A673 (cell line): ENCODE results near the gene MRM2.

Source experiments
- EZH2 ChIP-seq: fragments of 200-600 bp; sonication (generic); IDR thresholded peaks from 2 replicates; pipeline ENCODE4 v1.6.1; 2017; ENCODE audit warnings: borderline replicate concordance, low read depth, mild to moderate bottlenecking, mixed read lengths, antibody characterized with exemption, low read length; ENCODE audit not compliant: poor library complexity, severe bottlenecking
- TF ChIP-seq, protein P1 (sequence below): fragments of 300-800, 200-600 bp; sonication (generic); conservative IDR thresholded peaks from 2 replicates; pipeline ENCODE4 v1.5.1; 2017; ENCODE audit warnings: low read depth, mild to moderate bottlenecking, antibody characterized with exemption, low read length, moderate library complexity, mixed read lengths

DNA sequence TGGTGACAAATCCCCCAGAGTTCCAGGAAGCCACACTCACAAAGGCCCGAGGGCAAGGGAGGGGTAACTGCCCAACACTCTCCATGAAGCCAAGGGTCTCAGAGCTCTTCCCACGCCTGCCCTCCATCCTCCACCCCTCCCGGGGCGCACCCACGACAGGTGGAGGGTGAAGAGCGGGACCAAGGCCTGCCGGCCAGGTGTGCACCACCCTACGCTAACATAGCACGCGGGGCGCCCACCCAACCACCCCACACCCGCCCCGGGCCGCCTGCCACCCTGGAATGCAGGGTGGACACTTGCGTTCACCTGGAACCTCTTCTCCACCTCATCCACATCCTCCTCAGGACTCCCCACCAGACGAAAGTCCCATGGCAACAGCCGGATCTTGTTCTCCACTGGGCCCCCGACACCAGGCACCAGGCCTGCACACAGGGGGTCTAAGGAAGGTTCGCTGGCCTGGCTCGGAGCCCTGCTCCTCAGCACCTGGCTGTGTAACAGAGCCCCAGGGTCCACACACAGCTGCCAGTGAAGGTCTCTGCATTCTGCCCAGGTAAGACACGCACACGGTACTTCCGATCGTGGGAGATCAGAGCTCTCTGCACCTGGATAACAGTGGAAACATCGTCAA lies 41.9 kb downstream of the MRM2 start:
- TF ChIP-seq, protein P1, sequence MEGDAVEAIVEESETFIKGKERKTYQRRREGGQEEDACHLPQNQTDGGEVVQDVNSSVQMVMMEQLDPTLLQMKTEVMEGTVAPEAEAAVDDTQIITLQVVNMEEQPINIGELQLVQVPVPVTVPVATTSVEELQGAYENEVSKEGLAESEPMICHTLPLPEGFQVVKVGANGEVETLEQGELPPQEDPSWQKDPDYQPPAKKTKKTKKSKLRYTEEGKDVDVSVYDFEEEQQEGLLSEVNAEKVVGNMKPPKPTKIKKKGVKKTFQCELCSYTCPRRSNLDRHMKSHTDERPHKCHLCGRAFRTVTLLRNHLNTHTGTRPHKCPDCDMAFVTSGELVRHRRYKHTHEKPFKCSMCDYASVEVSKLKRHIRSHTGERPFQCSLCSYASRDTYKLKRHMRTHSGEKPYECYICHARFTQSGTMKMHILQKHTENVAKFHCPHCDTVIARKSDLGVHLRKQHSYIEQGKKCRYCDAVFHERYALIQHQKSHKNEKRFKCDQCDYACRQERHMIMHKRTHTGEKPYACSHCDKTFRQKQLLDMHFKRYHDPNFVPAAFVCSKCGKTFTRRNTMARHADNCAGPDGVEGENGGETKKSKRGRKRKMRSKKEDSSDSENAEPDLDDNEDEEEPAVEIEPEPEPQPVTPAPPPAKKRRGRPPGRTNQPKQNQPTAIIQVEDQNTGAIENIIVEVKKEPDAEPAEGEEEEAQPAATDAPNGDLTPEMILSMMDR, result no peak
- no peak for TF ChIP-seq EZH2
